GM18499 (cell line): ENCODE measurements around the gene ARHGEF39.
"Not testable (repeated sequence)": the region's sequence is repeated elsewhere in the genome, so short reads cannot be mapped to it uniquely, and the experiment has no call there.

Source experiments
- ATAC-seq: cut with Tn5 transposase; IDR thresholded peaks from one replicate; pipeline ENCODE4 v1.9.1; 2021; ENCODE audit warnings: moderate number of reproducible peaks; ENCODE audit not compliant: insufficient read depth, unreplicated experiment

ARHGEF39 gene

DNA sequence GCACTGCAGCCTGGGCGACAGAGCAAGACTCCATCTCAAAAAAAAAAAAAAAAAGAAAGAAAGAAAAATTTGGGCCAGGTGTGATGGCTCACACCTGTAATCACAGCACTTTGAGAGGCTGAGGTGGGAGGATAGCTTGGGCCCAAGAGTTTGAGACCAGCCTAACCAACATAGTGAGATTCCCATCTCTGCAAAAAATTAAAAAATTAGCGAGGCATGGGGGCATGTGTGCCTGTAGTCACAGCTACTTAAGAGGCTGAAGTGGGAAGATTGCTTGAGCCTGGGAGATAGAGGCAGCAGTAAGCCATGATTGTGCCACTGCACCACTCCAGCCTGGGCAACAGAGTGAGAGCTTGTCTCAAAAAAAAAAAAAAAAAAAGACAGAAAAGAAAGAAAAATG, 11.4 kb downstream of the ARHGEF39 start:
- ATAC-seq: no peak

DNA sequence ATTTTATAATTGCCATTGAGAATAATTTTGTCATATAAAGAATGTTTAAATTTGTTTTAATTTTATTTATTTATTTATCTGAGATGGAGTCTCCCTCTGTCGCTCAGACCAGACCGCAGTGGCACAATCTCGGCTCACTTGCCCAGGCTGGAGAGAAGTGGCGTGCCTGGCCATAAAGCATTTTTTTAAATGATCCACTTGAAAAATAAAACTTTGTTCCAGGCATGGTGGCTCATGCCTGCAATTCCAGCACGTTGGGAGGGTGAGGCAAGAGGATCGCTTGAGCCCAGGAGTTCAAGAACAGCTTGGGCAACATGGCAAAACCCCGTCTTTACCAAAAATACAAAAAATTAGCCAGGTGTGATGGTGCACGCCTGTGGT, 12.2 kb downstream of the ARHGEF39 start:
- ATAC-seq: no peak

DNA sequence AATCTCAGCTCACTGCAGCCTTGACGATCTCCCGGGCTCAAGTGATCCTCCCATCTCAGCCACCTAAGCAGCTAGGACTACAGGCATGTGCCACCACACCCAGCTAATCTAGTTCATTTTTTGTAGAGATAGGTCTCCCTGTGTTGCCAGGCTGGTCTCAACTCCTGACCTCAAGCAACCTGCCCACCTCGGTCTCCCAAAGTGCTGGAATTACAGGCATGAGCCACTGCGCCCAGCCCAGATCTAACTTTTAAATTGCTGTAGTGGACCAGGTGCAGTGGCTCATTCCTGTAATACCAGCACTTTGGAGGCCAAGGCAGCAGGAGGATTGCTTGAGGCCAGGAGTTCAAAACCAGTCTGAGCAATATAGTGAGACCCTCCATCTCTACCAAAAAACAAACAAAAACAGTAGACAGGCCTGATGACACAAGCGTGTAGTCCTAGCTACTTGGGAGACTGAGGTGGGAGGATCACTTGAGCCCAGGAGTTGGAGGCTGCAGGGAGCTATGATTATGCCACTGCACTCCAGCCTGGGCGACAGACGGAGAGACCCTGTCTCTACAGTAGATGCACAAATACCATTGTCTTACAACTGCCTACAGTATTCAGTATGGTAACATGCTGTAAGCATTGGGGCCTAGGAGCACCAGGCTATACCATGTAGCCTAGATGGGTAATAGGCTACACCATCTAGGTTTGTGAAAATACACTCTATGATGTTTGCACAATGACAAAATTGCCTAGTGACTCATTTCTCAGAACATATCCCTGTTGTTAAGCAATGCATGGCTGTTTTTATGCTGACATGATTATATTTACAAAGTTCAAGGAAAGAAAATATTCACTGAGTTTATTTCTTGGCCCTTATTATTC, 12.8 kb downstream of the ARHGEF39 start:
- ATAC-seq: no peak

DNA sequence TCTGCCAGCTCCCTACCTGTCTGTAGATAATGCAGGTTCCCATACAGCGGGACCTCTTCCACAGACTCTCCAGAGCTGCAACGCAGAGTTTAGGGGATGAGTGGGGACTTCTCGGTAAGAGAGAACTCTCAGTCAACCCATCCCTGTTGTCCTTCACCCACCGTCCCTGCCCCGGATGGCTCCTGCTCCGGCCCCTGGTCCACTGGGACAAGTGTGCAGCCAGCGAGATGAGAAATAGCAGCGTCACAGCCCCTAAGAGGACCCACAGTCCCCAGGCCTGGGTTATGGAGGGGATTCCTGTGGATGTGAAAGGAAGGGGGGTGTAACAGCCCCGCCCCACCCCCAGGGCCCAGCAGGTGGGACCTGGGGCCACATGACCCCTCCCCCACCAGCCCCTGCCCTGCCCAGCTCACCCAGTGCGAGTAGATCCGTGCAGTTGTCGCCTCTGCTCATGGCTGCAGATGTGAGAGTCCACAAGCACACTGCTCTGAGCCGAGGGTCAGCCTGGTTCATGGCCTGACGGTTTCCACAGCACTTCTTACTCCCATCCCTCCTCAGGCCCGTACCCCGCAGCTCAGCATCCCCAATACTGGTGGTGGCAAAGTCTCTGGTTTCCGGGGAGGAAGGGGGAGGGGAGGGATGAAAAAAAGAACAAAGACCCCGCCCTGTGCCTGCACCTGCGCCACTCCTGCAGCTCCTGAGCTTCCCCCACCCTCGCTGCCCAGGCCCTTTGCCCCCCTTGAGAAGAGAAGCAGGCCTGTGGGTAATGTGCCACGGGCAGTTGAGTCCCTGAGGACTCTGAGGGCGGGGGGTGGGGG, 14.4 kb downstream of the ARHGEF39 start, which contains the start of gene SIT1:
Gene SIT1, minus strand, starts transcription at position 591 of the 818 bp plus-strand sequence. Its CDS starts 78 bp downstream, at position 513.
- no peak for ATAC-seq

DNA sequence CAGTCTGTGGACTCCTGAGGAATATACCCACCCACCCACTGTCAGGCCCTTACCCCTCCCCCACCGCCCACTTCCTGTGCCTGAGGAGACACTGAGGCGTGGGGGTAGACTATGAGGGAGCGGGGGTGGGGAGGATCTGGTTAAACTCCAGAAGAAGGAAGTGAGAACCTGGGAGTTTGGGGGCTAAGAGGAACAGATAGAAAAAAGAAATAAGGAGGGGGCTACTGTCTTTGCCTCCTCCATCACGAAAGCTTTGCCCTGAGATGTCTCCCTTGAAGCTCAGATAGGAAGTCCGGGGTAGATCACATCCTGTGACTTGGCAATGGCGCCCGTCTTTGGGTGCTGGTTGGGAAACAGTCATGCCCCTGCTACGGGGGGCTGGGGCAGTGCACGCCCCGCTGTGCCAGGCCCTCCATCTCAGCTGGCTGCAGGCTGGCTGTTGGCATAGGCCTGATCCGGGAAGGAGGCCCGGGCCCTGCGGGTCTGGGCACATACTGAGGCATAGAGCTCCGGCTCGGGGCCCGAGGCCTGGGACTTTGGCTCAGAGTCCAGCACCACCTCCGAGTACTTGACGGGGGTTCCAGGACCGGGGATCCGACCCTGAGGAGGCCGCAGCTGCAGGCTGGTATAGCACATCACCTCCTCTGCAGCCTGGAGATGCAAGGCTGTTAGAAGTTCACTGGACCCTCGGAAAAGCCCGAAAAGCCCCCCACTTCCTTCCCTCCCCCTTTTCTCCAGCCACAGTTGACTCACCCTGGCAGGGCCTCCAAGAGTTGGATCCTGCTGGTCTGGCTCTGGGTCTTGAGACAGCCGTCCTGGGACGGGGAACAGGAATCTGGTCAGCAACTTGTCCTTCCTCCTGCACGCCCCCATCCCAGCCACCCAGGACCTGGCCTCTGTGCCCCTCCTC, 15.3 kb downstream of the ARHGEF39 start:
- no peak for ATAC-seq

DNA sequence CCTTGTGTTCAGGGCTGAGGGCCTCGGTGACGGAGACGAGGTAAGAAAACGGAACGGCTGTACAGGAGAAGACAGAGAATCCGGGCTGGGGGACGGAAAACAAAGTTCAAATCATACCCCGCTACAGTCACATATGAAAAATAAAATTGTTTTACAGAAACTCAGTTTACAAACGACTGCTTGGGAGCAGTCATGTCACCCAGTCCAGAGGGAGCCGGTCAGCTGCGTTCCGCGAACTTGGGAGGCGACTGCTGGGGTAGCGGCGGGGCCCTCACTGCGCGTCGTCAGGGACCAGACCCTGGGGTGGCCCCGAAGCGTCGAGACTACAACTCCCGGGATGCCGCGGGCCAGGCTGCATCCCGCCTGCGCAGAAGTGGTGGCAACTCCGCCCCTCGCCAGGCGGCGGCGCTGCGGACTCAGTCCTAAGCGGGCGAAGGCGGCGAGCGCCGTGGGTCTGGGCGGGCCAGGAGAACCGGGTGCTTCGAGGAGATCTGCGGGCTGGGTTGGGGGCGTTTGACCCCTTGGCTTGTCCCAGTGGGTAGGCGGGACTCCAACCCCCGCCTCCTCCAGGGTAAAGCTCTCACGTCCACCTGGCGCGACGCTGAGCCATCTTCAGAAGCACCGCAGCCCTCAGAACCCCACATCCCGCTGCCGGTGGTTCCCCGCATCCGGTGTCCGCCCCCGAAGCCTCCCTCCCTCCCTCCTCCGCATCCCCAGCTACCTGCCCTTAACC, 18.3 kb downstream of the ARHGEF39 start:
- peak; percentile 74 for ATAC-seq

DNA sequence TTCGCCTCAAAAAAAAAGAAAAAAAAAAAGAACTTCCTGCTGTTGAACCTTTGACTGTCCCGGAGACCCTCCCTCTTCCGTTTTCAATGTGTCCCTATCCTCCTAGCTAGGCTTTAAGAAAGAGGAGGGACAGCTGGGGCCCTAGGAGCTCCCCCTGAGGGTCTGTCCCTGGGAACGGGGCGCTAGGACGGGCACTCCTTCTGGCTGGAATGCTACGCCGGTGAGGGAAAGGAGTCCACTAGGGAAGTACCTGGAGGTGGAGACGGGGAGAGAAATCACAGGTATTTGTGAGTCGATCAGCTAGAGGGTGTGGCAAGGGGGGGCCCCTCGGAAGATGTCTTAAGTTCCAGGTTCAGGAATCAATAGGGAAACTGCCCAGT, 18.9 kb downstream of the ARHGEF39 start:
- no peak for ATAC-seq

DNA sequence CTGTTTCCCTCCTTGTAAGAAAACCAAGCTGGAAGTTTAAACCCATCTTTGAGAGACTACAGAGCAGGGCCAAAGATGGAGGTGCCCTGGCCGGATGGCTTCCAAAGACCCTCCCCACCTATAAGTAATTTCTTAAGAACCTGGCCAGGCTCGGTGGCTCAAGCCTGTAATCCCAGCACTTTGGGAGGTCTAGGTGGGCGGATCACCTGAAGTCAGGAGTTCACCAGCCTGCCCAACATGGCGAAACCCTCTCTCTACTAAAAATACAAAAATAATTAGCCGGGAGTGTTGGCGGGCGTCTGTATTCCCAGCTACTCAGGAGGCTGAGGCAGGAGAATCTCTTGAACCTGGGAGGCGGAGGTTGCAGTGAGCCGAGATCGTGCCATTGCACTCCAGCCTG, 19.3 kb downstream of the ARHGEF39 start:
- not testable (repeated sequence) for ATAC-seq

DNA sequence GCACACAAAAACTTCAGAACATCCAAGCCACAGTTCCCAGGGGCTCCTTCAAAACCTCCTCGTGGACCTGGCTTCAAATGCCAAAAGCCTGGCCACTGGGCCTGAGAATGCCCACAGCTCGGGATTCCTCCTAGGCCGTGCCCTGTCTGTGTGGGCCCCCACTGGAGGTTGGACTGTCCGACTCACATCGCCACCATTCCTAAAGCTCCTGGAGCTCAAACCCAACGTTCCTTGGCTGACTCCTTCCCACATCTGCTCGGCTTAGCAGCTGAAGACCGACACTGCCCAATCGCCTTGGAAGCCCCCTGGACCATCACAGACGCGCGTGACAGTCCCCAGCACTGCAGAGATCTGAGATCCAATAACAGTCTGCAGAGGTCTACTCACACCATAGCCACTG, 21.9 kb downstream of the ARHGEF39 start:
- ATAC-seq: no peak

DNA sequence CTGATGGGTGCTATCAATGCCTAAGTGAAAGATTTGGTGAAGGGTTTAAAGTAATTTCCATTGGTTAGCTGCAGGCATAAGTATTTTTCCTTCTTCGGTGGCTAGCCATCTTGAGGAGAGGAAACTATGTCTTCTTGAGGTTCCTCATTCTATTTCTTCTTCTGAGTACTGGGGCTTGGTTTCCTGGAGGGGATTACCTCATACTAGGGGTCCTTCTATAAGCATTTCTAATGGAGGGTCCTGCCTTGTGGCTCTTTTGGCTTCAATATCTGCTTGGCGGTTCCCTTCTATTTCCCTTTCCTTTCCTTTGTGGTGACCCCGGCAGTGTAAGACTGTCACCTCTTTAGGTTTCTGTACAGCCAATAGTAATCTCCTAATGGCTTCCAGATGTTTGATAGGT, 23.5 kb downstream of the ARHGEF39 start:
- not testable (repeated sequence) for ATAC-seq

DNA sequence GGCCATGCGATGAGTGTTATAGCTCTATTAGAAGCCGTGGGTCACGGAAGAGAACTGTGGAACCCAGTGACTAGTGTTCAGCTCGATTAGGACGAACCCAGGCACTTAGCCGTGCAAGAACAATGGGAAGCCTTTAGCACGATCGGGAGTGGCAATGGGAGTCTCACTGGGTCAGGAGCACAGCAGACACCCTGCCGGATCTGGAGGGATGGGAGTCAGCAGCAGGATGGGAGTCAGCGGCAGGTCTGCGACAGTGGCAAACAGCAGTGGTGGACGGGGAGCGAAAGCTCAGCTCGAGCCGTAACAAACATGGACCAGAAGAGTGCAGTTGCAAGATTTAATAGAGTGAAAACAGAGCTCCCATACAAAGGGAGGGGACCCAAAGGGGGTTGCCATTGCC, 24.6 kb downstream of the ARHGEF39 start:
- not testable (repeated sequence) for ATAC-seq

DNA sequence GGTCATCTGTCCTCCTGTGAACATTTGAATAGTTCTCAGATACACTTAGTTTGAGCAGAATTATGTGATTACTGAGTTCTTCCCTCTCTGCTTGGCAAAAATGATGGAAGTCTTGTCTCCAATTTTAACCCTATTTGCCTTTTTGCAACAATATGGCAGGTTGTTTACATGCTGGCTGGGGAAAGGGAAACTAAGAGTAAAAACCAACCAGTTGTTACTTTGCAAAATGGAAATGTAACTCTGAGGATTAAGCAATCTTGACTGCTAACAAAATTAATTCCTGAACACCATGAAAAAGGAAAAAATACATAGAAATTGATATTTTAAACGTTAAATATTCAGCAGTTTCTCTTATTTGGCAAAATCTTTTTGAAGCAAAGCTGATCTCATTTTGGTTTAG, 25.4 kb downstream of the ARHGEF39 start:
- no peak for ATAC-seq

DNA sequence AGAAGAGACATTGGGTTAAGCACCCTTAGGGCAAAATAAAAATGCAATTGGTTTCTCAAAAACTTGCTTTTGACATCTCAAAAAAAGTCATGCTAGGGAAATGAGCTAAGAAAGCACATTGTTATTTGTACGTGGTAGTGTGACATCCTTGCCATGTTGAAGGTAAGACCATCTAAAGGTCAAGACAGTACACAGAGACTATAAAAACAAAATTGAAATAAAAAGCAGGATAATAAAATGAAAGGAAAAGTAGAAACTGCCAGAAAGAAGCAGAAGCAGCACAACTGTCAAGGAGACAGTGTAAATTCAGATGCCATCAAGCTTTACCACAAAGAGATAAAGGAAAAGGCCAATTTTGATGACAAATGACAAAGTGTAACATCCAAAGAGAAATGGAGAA, 25.8 kb downstream of the ARHGEF39 start:
- ATAC-seq: not testable (repeated sequence)

DNA sequence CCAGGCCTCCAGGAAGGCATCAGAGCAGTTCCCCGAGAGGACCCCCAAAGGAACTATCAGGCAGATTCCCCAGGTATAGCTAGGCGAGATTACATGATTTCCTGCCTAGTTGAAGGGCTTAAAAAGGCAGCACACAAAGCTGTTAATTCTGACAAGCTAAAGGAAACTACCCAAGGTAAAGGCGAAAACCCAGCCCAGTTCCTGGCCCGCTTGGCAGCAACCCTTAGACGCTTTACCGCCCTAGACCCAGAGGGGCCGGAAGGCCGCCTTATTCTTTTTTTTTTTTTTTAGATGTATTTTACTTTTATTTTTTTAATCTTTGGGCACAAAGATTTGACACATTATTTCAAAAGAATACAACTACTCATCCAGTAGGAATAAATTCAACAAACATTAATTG, 26.2 kb downstream of the ARHGEF39 start:
- ATAC-seq: not testable (repeated sequence)

DNA sequence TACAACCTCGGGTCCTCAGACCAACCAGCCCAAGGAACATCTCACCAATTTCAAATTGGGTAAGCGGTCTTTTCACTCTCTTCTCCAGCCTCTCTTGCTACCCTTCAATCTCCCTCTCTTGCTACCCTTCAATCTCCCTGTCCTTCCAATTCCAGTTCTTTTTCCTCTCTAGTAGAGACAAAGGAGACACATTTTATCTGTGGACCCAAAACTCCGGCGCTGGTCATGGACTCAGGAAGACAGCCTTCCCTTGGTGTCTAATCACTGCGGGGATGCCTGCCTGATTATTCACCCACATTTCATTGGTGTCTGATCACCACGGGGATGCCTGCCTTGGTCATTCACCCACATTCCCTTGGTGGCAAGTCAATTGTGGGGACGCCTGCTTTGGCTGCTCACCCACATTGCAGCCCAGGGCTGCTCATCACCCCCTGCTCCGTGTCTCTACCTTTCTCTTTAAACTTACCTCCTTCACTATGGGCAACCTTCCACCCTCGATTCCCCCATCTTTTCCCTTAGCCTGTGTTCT, 27.5 kb downstream of the ARHGEF39 start:
- ATAC-seq: not testable (repeated sequence)

DNA sequence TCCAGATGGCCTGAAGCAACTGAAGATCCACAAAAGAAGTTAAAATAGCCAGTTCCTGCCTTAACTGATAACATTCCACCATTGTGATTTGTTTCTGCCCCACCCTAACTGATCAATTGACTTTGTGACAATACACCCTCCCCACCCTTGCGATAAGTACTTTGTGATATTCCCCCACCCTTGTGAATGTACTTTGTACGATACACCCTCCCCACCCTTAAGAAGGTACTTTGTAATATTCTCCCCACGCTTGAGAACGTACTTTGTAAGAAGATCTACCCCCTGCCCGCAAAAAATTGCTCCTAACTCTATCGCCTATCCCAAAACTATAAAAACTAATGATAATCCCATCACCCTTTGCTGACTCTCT, 28.1 kb downstream of the ARHGEF39 start:
- ATAC-seq: not testable (repeated sequence)

DNA sequence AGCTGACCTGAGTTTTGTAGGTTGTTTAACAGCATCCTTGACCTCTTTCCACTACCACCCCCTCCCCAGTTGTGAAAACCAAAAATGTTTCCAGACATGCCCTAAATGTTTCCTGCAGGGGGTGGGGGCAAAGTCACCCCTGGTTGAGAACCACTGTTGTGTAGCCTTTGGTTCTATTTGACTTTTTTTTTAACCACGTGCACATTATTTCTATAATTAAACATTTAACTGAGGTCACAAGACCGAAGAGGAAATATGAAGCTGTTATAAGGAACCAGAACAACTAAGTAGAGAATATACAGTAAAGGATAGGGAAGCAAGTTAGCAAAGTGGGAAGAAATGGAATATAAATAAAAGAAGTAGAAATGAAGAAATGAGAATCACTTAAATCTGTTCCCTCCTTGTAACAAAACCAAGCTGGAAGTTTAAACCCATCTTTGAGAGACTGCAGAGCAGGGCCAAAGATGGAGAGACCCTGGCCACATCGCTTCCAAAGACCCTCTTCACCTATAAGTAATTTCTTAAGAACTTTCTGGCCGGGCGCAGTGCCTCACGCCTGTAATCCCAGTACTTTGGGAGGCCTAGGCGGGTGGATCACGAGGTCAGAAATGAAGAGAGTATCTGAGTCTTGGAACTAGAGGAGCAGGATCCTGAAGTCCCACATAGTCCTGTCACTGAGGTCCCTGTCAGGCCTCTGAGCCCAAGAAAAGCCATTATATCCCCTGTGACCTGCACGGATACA, 28.7 kb downstream of the ARHGEF39 start:
- ATAC-seq: no peak

DNA sequence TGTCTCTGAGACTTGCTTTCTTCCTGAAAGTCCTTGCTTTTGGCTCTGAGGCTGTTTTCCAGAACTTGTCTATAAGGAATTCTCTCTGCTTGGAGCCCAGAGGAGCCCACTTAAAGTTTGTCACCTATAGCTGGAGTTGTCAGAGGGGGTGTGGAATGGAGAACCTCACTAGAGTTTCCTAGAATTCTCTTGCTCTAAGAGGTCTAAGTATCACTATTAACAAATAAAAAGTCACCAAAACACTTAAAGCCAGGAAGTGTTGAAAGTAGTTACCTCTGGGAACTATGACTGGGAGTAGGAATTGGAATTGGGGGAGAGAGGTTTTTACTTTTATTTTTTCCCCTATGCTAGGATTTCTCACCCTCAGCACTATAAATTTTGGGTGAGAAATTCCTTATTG, 29.3 kb downstream of the ARHGEF39 start:
- ATAC-seq: no peak

DNA sequence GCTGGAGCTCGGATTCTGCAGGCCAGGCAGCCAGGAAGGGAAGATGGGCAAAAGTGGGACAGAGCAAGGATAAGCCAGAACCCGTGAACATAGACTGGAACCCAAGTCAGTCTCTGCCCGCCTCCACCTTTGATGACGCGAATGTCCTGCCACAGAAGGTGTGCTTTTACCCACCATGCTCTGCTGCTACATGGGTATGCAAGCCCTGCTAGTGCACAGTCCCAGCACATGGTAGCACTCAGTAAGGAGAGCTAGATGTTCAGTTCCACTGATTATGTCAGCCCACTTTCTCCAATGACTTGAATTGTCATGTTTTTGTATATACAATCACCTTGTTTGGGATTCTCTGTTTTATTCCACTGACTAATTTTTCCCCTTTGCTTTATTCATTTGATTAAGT, 35.4 kb downstream of the ARHGEF39 start:
- ATAC-seq: no peak
